ENCODE data around the gene SYS1. TPM values are rescaled to one million over a fixed set of nuclear protein-coding genes. Genes with fewer than 3 reads are reported as not detected.

The SYS1 gene
- 14.1 and 28.2 TPM in 2 replicates for total RNA-seq

DNA sequence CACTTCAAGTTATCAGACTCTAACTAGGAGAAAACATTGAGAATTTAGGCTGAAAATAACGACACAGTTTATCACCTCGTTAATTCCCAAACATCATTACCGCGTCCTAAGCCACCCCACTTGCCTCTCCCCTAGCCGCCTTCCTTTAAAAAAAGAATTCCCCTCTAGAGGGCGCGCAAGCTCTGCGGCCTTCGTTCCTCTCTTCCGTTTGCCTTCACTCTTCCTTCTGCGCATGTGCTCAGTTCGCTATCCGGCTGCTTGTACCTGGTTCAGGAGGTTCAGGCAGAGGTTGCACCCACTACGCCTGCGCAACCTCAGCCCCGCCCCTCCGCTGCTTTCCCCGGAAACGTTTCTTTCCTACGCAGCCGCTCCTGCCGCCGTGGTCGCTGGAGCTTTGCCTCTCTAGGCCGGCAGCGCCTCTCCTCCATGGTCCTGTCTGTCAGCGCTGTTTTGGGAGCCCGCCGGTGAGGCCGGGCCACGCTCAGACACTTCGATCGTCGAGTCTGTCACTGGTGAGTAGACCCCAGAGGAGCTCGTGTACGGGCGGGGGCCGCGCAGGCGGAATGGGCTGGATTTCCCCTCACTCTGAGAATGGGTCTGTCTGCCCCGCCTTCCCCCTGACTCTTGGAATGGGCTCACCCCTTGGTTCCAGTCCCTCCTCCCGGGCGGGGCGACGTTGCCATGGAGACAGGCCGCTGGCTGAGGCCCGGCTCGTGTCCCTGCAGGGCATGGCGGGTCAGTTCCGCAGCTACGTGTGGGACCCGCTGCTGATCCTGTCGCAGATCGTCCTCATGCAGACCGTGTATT is at the start of gene SYS1:
SYS1 (plus strand) TSS at position 353 of the 807 bp plus-strand sequence; CDS start at position 729, 376 bp downstream.

DNA sequence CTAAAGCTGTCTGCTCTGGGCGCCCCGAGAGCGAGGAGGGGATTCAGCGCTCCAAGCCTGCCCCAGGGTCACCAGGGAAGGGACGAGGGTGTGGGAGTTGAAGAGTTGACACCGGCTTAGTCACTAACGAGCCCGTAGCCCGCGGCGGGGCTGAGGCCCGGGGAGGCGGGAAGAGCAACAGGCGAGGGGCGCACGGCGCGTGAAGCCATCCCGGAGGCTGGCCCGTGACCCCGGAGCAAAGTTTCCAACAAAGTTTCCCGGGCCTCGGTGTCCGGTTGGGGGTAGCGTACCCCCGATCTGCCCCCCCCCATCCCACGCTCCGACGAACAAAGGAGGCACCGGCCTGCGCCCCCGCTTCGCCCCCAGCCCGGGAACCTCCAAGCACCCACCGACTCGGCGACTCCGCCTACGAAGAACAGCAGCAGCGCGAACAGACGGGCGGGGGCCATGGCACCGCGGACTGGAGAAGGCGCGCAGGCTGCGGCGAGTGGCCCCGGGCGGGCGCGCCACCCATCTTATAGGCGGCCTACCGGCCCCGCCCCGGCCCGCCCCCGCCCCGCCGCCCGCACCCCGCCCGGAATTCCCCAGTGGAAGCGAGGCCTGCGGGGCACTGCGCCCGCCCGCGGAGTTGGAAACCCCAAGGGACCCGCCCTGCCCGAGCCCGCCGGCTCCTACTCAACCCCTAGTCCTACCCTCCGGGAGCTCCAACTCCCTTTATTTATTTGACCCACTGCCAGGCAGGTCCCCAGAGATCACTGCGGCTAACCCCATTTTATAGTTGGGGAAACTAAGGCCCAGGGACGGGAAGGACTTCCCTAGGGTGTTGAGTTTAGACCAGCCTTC is 14.8 kb upstream of the SYS1 start, which contains the start of gene SDC4:
SDC4 (minus strand) TSS at position 489 of the 843 bp plus-strand sequence; CDS start at position 449, 40 bp downstream.

DNA sequence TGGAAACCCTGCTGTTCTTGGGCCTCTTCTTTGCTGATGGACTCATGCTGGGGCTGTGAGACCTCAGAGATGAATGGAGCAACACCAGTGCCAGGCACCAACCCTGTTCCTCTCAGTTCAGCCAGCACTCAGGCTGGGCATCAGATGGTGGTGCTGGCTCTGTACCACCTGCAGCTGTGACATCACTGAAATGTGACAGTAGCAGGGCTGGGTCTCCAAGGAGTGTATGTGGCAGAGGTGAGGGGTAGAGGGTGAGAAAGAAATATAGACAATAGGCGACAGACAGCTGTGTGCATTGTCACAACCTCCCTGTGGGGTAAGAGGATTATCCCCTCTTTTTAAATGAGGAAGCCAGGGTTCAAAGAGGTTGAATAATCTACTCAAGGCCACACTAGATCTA is 15.2 kb downstream of the SYS1 start, which contains the start of gene TP53TG5:
TP53TG5 (minus strand) TSS at position 135 of the 400 bp plus-strand sequence; CDS start at position 46, 89 bp downstream.

GRCh38 chr20:45407783-45408645 is 45.1 kb downstream of the SYS1 start, which contains the start of gene DBNDD2:
DBNDD2 (plus strand) TSS chr20:45408289; CDS start chr20:45408468, 179 bp downstream.

GRCh38 chr20:45415822-45416637 is 53.1 kb downstream of the SYS1 start, which contains the start of gene PIGT:
PIGT (plus strand) TSS chr20:45416141; CDS start chr20:45416157, 16 bp downstream.

Other genes starting within 250 kb of the SYS1 start
- 2.4 TPM in 1 of 2 replicates, not detected in the other for gene WFDC5, start 248.0 kb upstream of the SYS1 start, total RNA-seq
- 0.96 TPM in 1 of 2 replicates, not detected in the other for gene WFDC12, start 238.7 kb upstream of the SYS1 start, total RNA-seq
- gene PI3, start 188.3 kb upstream of the SYS1 start, total RNA-seq, result 7.0 and 45.3 TPM in 2 replicates
- gene SEMG1, start 156.1 kb upstream of the SYS1 start, total RNA-seq, result not detected in 2 replicates
- gene SEMG2, start 141.8 kb upstream of the SYS1 start, total RNA-seq, result not detected in 2 replicates
- gene SLPI, start 108.6 kb upstream of the SYS1 start, total RNA-seq, result 837 and 1,171 TPM in 2 replicates
- not detected in 2 replicates for gene RBPJL, start 56.3 kb upstream of the SYS1 start, total RNA-seq
- gene MATN4, start 54.9 kb upstream of the SYS1 start, total RNA-seq, result 0.21 TPM in 1 of 2 replicates, not detected in the other
- 335 and 460 TPM in 2 replicates for gene SDC4, start 14.7 kb upstream of the SYS1 start, total RNA-seq
- gene TP53TG5, start 15.2 kb downstream of the SYS1 start, total RNA-seq, result under 0.01 and 0.21 TPM in 2 replicates
- 22.6 and 22.7 TPM in 2 replicates for gene DBNDD2, start 45.1 kb downstream of the SYS1 start, total RNA-seq
- 22.2 and 23.4 TPM in 2 replicates for gene PIGT, start 53.0 kb downstream of the SYS1 start, total RNA-seq
- gene WFDC2, start 106.6 kb downstream of the SYS1 start, total RNA-seq, result 0.96 TPM in 1 of 2 replicates, not detected in the other
- not detected in 2 replicates for gene SPINT3, start 152.5 kb downstream of the SYS1 start, total RNA-seq
- gene WFDC6, start 176.3 kb downstream of the SYS1 start, total RNA-seq, result not detected in 2 replicates
- gene EPPIN, start 184.2 kb downstream of the SYS1 start, total RNA-seq, result not detected in 2 replicates
- gene WFDC8, start 216.1 kb downstream of the SYS1 start, total RNA-seq, result not detected in 2 replicates

Data from tracheal epithelial cell (primary cell).